PC-9 (cell line): ENCODE data around the gene RPL13.

Source experiments
- CTCF ChIP-seq: fragments of 200-600 bp; sonication (generic); conservative IDR thresholded peaks from 2 replicates; pipeline ENCODE4 v1.6.1; 2017; ENCODE audit warnings: mixed run types, antibody characterized with exemption, mild to moderate bottlenecking, moderate library complexity
- EZH2 ChIP-seq: fragments of 200-600 bp; sonication (generic); IDR thresholded peaks from 2 replicates; pipeline ENCODE4 v1.8.0; 2017; ENCODE audit warnings: antibody characterized with exemption, low read depth

GRCh38 chr16:89549007-89549700 lies 11.3 kb upstream of the RPL13 start:
- TF ChIP-seq CTCF (no peak), EZH2 (no peak)
